PC-3 (cell line): Measurements from ENCODE around the gene UBQLN1. TPM values are rescaled to one million over a fixed set of nuclear protein-coding genes. Genes with fewer than 3 reads are reported as not detected.

Source experiments
- ATAC-seq: fragments of 200-7000 bp; cut with Tn5 transposase; 2 replicates; pipeline ENCODE4 v1.9.1; 2020; ENCODE audit warnings: mild to moderate bottlenecking, moderate library complexity
- BruUV-seq: library from RNA; stranded (reverse); fragments of 400-500 nt; replicated peaks from 2 replicates; lab custom pipeline; 2021; lab: Mats Ljungman, UMichigan
- CTCF ChIA-PET: fragments of 300-600 bp; sonication (Branson Sonifier 250); formaldehyde crosslinking; loops from one replicate; lab custom pipeline; 2022; ENCODE audit warnings: antibody characterized with exemption; lab: Charles Lee
- POLR2A ChIA-PET: fragments of 300-600 bp; sonication (Branson Sonifier 250); formaldehyde crosslinking; loops from one replicate; lab custom pipeline; 2022; ENCODE audit warnings: antibody characterized with exemption; ENCODE audit not compliant: unreplicated experiment; lab: Charles Lee
- DNase-seq: peaks from one replicate; pipeline ENCODE4 v3.0.0-alpha.2; 2015
- H2AFZ ChIP-seq: fragments of 300-600 bp; sonication (generic); 2 replicates; pipeline ENCODE4 v1.6.0; 2016; ENCODE audit warnings: antibody characterized with exemption, low read length
- H3F3A ChIP-seq: fragments of 300-600 bp; sonication (generic); one replicate; pipeline ENCODE4 v1.6.0; 2017; ENCODE audit warnings: antibody characterized with exemption, low read length, control low read depth, mild to moderate bottlenecking; ENCODE audit not compliant: unreplicated experiment
- H3K27ac ChIP-seq: fragments of 300-600 bp; sonication (generic); 2 replicates; pipeline ENCODE4 v1.5.1; 2016; ENCODE audit warnings: mild to moderate bottlenecking, low read length
- H3K27me3 ChIP-seq: fragments of 300-600 bp; sonication (generic); 2 replicates; pipeline ENCODE4 v1.6.1; 2016; ENCODE audit warnings: low read length, mixed read lengths
- H3K36me3 ChIP-seq: fragments of 300-600 bp; sonication (generic); 2 replicates; pipeline ENCODE4 v1.6.1; 2016; ENCODE audit warnings: low read depth, mixed run types, low read length, mixed read lengths
- H3K4me1 ChIP-seq: fragments of 300-600 bp; sonication (generic); 2 replicates; pipeline ENCODE4 v1.5.1; 2016; ENCODE audit warnings: low read length; ENCODE audit not compliant: insufficient read depth
- H3K4me2 ChIP-seq: fragments of 300-600 bp; sonication (generic); 2 replicates; pipeline ENCODE4 v1.6.0; 2016; ENCODE audit warnings: low read length
- H3K4me3 ChIP-seq: fragments of 300-600 bp; sonication (generic); 2 replicates; pipeline ENCODE4 v1.5.1; 2016; ENCODE audit warnings: mild to moderate bottlenecking, low read length, mixed read lengths
- H3K79me2 ChIP-seq: fragments of 300-600 bp; sonication (generic); 2 replicates; pipeline ENCODE4 v1.6.1; 2017; ENCODE audit warnings: low read length, mixed read lengths
- H3K9ac ChIP-seq: fragments of 300-600 bp; sonication (generic); 2 replicates; pipeline ENCODE4 v1.6.0; 2016; ENCODE audit warnings: mild to moderate bottlenecking, low read length
- H3K9me2 ChIP-seq: fragments of 300-600 bp; sonication (generic); replicated peaks from 2 replicates; pipeline ENCODE4 v1.6.1; 2016; ENCODE audit warnings: mixed run types, low read length, mixed read lengths
- H3K9me3 ChIP-seq: fragments of 300-600 bp; sonication (generic); 2 replicates; pipeline ENCODE4 v1.6.1; 2016; ENCODE audit warnings: low read length, mixed read lengths
- H4K20me1 ChIP-seq: fragments of 300-600 bp; sonication (generic); 2 replicates; pipeline ENCODE4 v1.6.1; 2016; ENCODE audit warnings: low read length, mixed read lengths
- EZH2 ChIP-seq: fragments of 300-600 bp; sonication (generic); IDR thresholded peaks from one replicate; pipeline ENCODE4 v1.6.1; 2017; ENCODE audit warnings: antibody characterized with exemption, mild to moderate bottlenecking, low read length; ENCODE audit not compliant: unreplicated experiment
- EZH2phosphoT487 ChIP-seq: fragments of 300-600 bp; sonication (generic); IDR thresholded peaks from 2 replicates; pipeline ENCODE4 v1.6.1; 2018; ENCODE audit warnings: mild to moderate bottlenecking, antibody characterized with exemption, low read length, borderline replicate concordance
- intact Hi-C: fragments of 100-400 bp; cut with micrococcal nuclease; formaldehyde crosslinking; loops from 2 replicates; pipeline ENCODE4 v1.9.0; 2023
- total RNA-seq: library from RNA; depleted of rRNA; stranded (reverse); fragments of >200 nt; gene quantifications from 2 replicates; pipeline ENCODE4 v1.2.3, GENCODE V29; 2014
- TF ChIP-seq, protein P1 (sequence below): fragments of 300-600 bp; sonication (generic); conservative IDR thresholded peaks from 2 replicates; pipeline ENCODE4 v1.5.1; 2017; ENCODE audit warnings: antibody characterized with exemption, low read depth, mild to moderate bottlenecking, low read length

UBQLN1 gene
- total RNA-seq, 1 experiment from 2014 or later = 105 TPM

DNA sequence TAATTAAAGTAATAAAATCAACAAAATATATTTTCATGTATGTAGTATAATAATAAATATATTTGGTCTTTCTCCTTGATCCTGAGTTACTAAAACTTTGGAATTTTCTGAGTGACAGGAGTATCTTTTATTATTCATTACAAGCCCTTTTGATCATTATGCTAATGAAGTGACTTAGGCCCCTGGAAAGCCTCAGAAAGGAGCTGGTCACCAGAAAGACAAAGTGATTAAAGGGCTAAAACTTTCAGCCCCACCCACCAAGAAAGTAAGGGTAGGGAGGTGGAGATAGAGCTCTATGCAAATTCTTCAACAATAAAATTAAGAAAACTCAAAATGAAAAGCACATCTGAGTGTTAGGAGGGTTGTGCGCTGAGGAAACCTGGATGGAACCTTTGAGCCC is 27.5 kb downstream of the UBQLN1 start:
- H3K9ac ChIP-seq = no peak overlapping the region
- ChIA-PET POLR2A (no interaction called here), CTCF (no interaction called here)
- BruUV-seq = no TSS peak
- TF ChIP-seq EZH2phosphoT487 (no peak), EZH2 (no peak)
- TF ChIP-seq, protein P1, sequence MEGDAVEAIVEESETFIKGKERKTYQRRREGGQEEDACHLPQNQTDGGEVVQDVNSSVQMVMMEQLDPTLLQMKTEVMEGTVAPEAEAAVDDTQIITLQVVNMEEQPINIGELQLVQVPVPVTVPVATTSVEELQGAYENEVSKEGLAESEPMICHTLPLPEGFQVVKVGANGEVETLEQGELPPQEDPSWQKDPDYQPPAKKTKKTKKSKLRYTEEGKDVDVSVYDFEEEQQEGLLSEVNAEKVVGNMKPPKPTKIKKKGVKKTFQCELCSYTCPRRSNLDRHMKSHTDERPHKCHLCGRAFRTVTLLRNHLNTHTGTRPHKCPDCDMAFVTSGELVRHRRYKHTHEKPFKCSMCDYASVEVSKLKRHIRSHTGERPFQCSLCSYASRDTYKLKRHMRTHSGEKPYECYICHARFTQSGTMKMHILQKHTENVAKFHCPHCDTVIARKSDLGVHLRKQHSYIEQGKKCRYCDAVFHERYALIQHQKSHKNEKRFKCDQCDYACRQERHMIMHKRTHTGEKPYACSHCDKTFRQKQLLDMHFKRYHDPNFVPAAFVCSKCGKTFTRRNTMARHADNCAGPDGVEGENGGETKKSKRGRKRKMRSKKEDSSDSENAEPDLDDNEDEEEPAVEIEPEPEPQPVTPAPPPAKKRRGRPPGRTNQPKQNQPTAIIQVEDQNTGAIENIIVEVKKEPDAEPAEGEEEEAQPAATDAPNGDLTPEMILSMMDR = no peak
- no peak overlapping the region for H3K4me3 ChIP-seq
- H3K27ac ChIP-seq = no peak overlapping the region
- intact Hi-C loops = no loop called here
- peaks cover 8% of the 10 kb centered on the region for H4K20me1 ChIP-seq
- no peaks in the 10 kb centered on the region for H3K9me3 ChIP-seq
- H3K4me2 ChIP-seq = no peak overlapping the region
- H3K27me3 ChIP-seq = no peaks in the 10 kb centered on the region
- peaks cover 76% of the 10 kb centered on the region for H3K79me2 ChIP-seq
- no peak for ATAC-seq
- H3K9me2 ChIP-seq = no peaks in the 10 kb centered on the region
- no peak for DNase-seq
- no peak overlapping the region for H2AFZ ChIP-seq
- H3K4me1 ChIP-seq = no peaks in the 10 kb centered on the region
- H3F3A ChIP-seq = no peaks in the 10 kb centered on the region
- peaks cover 34% of the 10 kb centered on the region for H3K36me3 ChIP-seq

- H3K79me2 ChIP-seq = peaks cover 64% of the 10 kb centered on the region
- H3K27ac ChIP-seq = no peak overlapping the region
- H3K36me3 ChIP-seq = peaks cover 52% of the 10 kb centered on the region
- ChIA-PET POLR2A (no interaction called here), CTCF (no interaction called here)
- TF ChIP-seq EZH2phosphoT487 = no peak
- no peak for TF ChIP-seq EZH2
- TF ChIP-seq, protein P1 = no peak
- no peaks in the 10 kb centered on the region for H3K27me3 ChIP-seq
- no peak overlapping the region for H3K9ac ChIP-seq
- DNase-seq (no peak), ATAC-seq (no peak)
- H2AFZ ChIP-seq = no peak overlapping the region
- H3K9me3 ChIP-seq = no peaks in the 10 kb centered on the region
- H3K9me2 ChIP-seq = no peaks in the 10 kb centered on the region
- no peak overlapping the region for H3K4me2 ChIP-seq
- intact Hi-C loops = no loop called here
- peaks cover 4% of the 10 kb centered on the region; the same call in 1 of the 2 replicates for H4K20me1 ChIP-seq
- no peaks in the 10 kb centered on the region for H3K4me1 ChIP-seq
- H3F3A ChIP-seq = no peaks in the 10 kb centered on the region
- no peak overlapping the region for H3K4me3 ChIP-seq
- no TSS peak for BruUV-seq
Measured at GRCh38 chr9:83677596-83677995, 30.2 kb downstream of the UBQLN1 start.

- POLR2A ChIA-PET = no interaction called here
- Histone ChIP-seq H3K27me3 (no peaks in the 10 kb centered on the region), H3K4me2 (no peak overlapping the region), H2AFZ (no peak overlapping the region), H3K9me2 (no peaks in the 10 kb centered on the region), H3K27ac (no peak overlapping the region), H3F3A (no peaks in the 10 kb centered on the region), H3K9ac (no peak overlapping the region), H3K4me1 (no peaks in the 10 kb centered on the region), H4K20me1 (no peaks in the 10 kb centered on the region), H3K9me3 (no peaks in the 10 kb centered on the region), H3K4me3 (no peak overlapping the region), H3K79me2 (peaks cover 53% of the 10 kb centered on the region), H3K36me3 (peaks cover 60% of the 10 kb centered on the region)
- no peak for DNase-seq
- CTCF ChIA-PET = no interaction called here
- BruUV-seq = no TSS peak
- no peak for ATAC-seq
- TF ChIP-seq EZH2 = no peak
- no peak for TF ChIP-seq EZH2phosphoT487
- TF ChIP-seq, protein P1 = no peak
- intact Hi-C loops = no loop called here
Measured at GRCh38 chr9:83675466-83675865, 32.3 kb downstream of the UBQLN1 start.
